ENCODE data around the gene HDGFL2. TPM values are rescaled to one million over a fixed set of nuclear protein-coding genes. Genes with fewer than 3 reads are reported as not detected.

HDGFL2 gene
- total and polyA plus RNA-seq, 2 donors (not counting 1 experiment from before 2014, with no cell fraction given): 19.5 to 51.2 TPM

GRCh38 chr19:4518345-4519171, 46.5 kb downstream of the HDGFL2 start, which contains the start of gene PLIN4:
TSS of gene PLIN4 (minus strand) at chr19:4518486. CDS start at chr19:4518272, 214 bp downstream.
- Histone ChIP-seq H3K36me3 (ENCODE audit: control insufficient read depth, insufficient read depth, low read length) (no peaks in the 10 kb centered on the region), H3K4me3 (replicated peaks in 1 of 4; ENCODE audit: control extremely low read depth in 1 of 4, insufficient read depth in 1 of 4, low read depth in 3 of 4, low read length in 4 of 4) (peak within 1 kb of the TSS in 2 of 4 experiments; percentile 10 to 43), H3K27me3 (ENCODE audit: control insufficient read depth, insufficient read depth, low read length) (no peaks in the 10 kb centered on the region), H3K79me2 (ENCODE audit: control insufficient read depth, insufficient read depth, low read length) (no peaks in the 10 kb centered on the region), H3K27ac (ENCODE audit: insufficient read depth, low read length) (no peak within 1 kb of the TSS), H3K9me3 (ENCODE audit: control insufficient read depth, insufficient read depth, low read depth, low read length) (no peaks in the 10 kb centered on the region), H4K20me1 (ENCODE audit: control insufficient read depth, extremely low read depth, insufficient read depth, low read length) (no peaks in the 10 kb centered on the region), H2AFZ (ENCODE audit: low read length) (no peak within 1 kb of the TSS), H3K4me2 (ENCODE audit: extremely low read depth, insufficient read depth, low read length) (peak within 1 kb of the TSS; percentile 25), H3K4me1 (ENCODE audit: control insufficient read depth, extremely low read depth, insufficient read depth, low read length) (no peaks in the 10 kb centered on the region), H3K9ac (ENCODE audit: insufficient read depth, low read length) (no peak within 1 kb of the TSS)
- no peak for TF ChIP-seq EZH2 (IDR thresholded peaks at IDR 0.05; ENCODE audit: low read length, missing control alignments)
- TF ChIP-seq, protein P1, sequence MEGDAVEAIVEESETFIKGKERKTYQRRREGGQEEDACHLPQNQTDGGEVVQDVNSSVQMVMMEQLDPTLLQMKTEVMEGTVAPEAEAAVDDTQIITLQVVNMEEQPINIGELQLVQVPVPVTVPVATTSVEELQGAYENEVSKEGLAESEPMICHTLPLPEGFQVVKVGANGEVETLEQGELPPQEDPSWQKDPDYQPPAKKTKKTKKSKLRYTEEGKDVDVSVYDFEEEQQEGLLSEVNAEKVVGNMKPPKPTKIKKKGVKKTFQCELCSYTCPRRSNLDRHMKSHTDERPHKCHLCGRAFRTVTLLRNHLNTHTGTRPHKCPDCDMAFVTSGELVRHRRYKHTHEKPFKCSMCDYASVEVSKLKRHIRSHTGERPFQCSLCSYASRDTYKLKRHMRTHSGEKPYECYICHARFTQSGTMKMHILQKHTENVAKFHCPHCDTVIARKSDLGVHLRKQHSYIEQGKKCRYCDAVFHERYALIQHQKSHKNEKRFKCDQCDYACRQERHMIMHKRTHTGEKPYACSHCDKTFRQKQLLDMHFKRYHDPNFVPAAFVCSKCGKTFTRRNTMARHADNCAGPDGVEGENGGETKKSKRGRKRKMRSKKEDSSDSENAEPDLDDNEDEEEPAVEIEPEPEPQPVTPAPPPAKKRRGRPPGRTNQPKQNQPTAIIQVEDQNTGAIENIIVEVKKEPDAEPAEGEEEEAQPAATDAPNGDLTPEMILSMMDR (conservative IDR thresholded peaks at IDR 0.05 in 1 of 2, IDR thresholded peaks at IDR 0.05 in 1 of 2; ENCODE audit: low read depth in 1 of 2, low read length in 2 of 2): peak in 1 of 2 donors; percentile 11
- peak; percentile 34 to 93 for DNase-seq (ENCODE audit: low read depth in 2 of 2)

DNA sequence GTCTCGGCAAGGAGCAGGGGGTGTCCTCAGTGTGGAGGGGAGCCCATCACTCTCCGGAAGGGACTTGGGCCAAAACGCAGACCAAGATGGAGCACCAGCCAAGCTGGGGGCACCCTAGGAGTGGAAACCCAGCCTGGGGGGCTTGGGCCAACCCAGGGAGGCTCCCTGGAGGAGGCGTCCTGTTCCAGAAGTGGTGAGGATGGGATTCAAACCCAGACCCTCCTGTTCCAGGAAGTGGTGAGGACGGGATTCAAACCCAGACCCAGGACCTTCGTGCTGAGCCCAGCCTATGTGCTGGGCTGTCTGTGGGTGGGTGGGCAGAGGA, 47.0 kb downstream of the HDGFL2 start:
- no peak overlapping the region for H2AFZ ChIP-seq (ENCODE audit: low read length)
- H4K20me1 ChIP-seq (ENCODE audit: control insufficient read depth, extremely low read depth, insufficient read depth, low read length): no peaks in the 10 kb centered on the region
- H3K27me3 ChIP-seq (ENCODE audit: control insufficient read depth, insufficient read depth, low read length): no peaks in the 10 kb centered on the region
- H3K4me3 ChIP-seq (replicated peaks in 1 of 4; ENCODE audit: control extremely low read depth in 1 of 4, insufficient read depth in 1 of 4, low read depth in 3 of 4, low read length in 4 of 4): no peak overlapping the region
- H3K27ac ChIP-seq (ENCODE audit: insufficient read depth, low read length): no peak overlapping the region
- no peak overlapping the region for H3K4me2 ChIP-seq (ENCODE audit: extremely low read depth, insufficient read depth, low read length)
- no peak for DNase-seq (ENCODE audit: low read depth in 2 of 2)
- H3K9ac ChIP-seq (ENCODE audit: insufficient read depth, low read length): no peak overlapping the region
- H3K4me1 ChIP-seq (ENCODE audit: control insufficient read depth, extremely low read depth, insufficient read depth, low read length): no peaks in the 10 kb centered on the region
- H3K79me2 ChIP-seq (ENCODE audit: control insufficient read depth, insufficient read depth, low read length): no peaks in the 10 kb centered on the region
- TF ChIP-seq EZH2 (IDR thresholded peaks at IDR 0.05; ENCODE audit: low read length, missing control alignments): no peak
- TF ChIP-seq, protein P1 (conservative IDR thresholded peaks at IDR 0.05 in 1 of 2, IDR thresholded peaks at IDR 0.05 in 1 of 2; ENCODE audit: low read depth in 1 of 2, low read length in 2 of 2): no peak
- H3K36me3 ChIP-seq (ENCODE audit: control insufficient read depth, insufficient read depth, low read length): no peaks in the 10 kb centered on the region
- no peaks in the 10 kb centered on the region for H3K9me3 ChIP-seq (ENCODE audit: control insufficient read depth, insufficient read depth, low read depth, low read length)

GRCh38 chr19:4519521-4520277, 47.6 kb downstream of the HDGFL2 start:
- H3K4me1 ChIP-seq (ENCODE audit: control insufficient read depth, extremely low read depth, insufficient read depth, low read length): no peaks in the 10 kb centered on the region
- TF ChIP-seq EZH2 (IDR thresholded peaks at IDR 0.05; ENCODE audit: low read length, missing control alignments): no peak
- TF ChIP-seq, protein P1 (conservative IDR thresholded peaks at IDR 0.05 in 1 of 2, IDR thresholded peaks at IDR 0.05 in 1 of 2; ENCODE audit: low read depth in 1 of 2, low read length in 2 of 2): no peak
- no peak for DNase-seq (ENCODE audit: low read depth in 2 of 2)
- no peak overlapping the region for H3K27ac ChIP-seq (ENCODE audit: insufficient read depth, low read length)
- H3K79me2 ChIP-seq (ENCODE audit: control insufficient read depth, insufficient read depth, low read length): no peaks in the 10 kb centered on the region
- H3K36me3 ChIP-seq (ENCODE audit: control insufficient read depth, insufficient read depth, low read length): no peaks in the 10 kb centered on the region
- no peaks in the 10 kb centered on the region for H3K9me3 ChIP-seq (ENCODE audit: control insufficient read depth, insufficient read depth, low read depth, low read length)
- H3K4me3 ChIP-seq (replicated peaks in 1 of 4; ENCODE audit: control extremely low read depth in 1 of 4, insufficient read depth in 1 of 4, low read depth in 3 of 4, low read length in 4 of 4): no peak overlapping the region
- no peaks in the 10 kb centered on the region for H3K27me3 ChIP-seq (ENCODE audit: control insufficient read depth, insufficient read depth, low read length)
- H4K20me1 ChIP-seq (ENCODE audit: control insufficient read depth, extremely low read depth, insufficient read depth, low read length): no peaks in the 10 kb centered on the region
- H3K4me2 ChIP-seq (ENCODE audit: extremely low read depth, insufficient read depth, low read length): no peak overlapping the region
- no peak overlapping the region for H3K9ac ChIP-seq (ENCODE audit: insufficient read depth, low read length)
- no peak overlapping the region for H2AFZ ChIP-seq (ENCODE audit: low read length)
